HCT116 (cell line): ENCODE data around the gene NAV3.

Source experiments
- CEBPB ChIP-seq: IDR thresholded peaks from 2 replicates; pipeline ENCODE4 v1.6.1; 2012; ENCODE audit warnings: low read depth
- JUND ChIP-seq: IDR thresholded peaks from 2 replicates; pipeline ENCODE4 v1.6.1; 2012

DNA sequence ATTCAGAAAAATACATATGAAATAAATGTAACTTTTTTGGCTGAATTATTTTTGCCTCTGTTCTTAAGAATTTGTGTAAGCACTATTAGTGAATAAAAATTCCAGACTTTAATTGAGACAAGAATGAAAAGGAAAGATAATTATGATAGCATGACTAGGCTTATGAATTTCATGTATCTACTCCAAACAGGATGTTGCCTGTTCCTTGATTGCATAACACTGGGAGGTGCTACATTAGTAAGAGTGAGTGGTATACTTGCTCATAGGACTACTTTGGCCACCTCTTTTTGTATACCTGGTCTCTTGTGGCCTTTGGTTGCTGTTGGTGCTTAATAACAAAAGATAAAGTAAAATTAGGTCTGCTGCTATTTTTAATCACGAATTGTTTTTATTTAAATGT, 112.8 kb downstream of the NAV3 start:
- TF ChIP-seq CEBPB (peak; percentile 98), JUND (peak; percentile 57; the same call in 1 of the 2 replicates)
